Measurements from ENCODE around the gene KCNJ16.

Gene KCNJ16

DNA sequence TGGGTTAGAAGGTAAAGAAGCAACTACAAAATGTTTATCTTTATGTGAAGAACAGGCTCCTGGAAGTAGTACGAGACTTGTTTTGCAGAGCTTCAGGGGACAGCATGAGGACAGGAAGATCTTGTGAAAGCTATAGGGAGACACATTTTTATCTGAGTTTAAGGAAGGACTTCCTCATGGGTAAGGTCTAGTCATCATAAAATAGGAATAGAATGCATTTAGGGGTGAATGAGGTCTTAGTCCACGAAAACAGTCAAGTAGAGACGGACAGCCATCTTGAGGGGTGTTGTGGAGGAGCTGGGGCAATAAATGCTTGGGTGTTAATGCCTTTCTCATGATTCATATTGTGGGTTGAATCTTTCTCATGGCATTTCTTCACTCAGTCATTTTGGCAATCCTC, 24.3 kb downstream of the KCNJ16 start:
- H3K27ac ChIP-seq = no peak overlapping the region
- TF ChIP-seq, protein P1, sequence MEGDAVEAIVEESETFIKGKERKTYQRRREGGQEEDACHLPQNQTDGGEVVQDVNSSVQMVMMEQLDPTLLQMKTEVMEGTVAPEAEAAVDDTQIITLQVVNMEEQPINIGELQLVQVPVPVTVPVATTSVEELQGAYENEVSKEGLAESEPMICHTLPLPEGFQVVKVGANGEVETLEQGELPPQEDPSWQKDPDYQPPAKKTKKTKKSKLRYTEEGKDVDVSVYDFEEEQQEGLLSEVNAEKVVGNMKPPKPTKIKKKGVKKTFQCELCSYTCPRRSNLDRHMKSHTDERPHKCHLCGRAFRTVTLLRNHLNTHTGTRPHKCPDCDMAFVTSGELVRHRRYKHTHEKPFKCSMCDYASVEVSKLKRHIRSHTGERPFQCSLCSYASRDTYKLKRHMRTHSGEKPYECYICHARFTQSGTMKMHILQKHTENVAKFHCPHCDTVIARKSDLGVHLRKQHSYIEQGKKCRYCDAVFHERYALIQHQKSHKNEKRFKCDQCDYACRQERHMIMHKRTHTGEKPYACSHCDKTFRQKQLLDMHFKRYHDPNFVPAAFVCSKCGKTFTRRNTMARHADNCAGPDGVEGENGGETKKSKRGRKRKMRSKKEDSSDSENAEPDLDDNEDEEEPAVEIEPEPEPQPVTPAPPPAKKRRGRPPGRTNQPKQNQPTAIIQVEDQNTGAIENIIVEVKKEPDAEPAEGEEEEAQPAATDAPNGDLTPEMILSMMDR (conservative IDR thresholded peaks at IDR 0.05) = no peak

DNA sequence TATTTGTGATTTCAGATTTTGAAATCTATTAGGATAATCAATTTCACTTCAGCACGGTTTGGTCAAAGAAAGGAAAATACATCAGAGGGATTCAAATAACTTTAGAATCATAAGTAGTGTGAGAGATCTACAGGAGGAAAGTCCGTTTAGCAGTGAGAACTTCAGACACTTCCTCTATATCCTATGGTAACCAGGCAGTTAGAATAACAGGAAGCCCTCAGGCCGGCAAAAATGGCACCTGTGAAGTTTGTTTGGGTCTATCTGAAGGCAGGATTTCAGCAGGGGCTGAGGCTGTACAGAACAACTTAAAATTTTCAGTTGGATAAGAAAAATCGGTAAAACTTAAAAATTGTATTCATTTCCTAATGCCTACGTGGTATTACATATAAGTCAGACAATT, 24.9 kb downstream of the KCNJ16 start:
- TF ChIP-seq, protein P1 (conservative IDR thresholded peaks at IDR 0.05) = no peak

DNA sequence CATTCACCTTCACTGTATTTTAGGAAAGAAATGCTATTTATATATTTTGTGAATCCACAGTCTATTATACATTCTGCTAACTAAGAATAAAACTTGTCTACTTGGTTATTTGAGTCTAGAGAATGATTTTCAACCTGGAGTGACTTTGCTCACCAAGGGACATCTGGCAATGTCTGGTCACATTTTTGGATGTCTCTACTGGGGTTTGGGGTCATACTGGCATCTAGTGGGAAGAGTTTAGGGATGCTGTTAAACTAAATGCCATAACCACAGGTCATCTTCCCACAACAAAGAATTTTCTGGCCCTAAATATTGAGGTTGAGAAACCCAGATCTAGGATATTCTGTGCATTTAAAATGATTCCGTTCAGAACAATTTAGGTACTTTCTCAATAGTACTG, 26.0 kb downstream of the KCNJ16 start:
- TF ChIP-seq, protein P1 (conservative IDR thresholded peaks at IDR 0.05) = no peak
- H3K27ac ChIP-seq = no peak overlapping the region

More for the DNA sequence above, 24.9 kb downstream of the KCNJ16 start:
- no peak overlapping the region for H3K27ac ChIP-seq

DNA sequence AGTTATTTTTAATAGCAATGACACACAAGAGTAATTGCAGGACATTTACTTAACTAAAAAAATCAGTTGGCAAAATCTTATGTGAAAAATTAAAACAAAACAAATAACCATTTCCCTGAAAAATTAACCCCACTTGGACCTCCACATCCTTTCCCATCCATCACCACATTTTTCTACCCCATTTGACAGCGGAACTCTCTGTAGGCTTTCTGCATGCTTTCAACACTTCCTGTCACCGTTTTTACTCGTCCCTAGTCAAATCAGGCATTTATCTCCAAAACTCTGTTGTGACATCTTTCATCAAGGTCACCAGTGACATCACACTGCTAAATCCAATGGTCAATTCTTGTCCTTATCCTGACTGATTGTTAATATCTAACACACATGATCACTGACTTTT, 27.5 kb downstream of the KCNJ16 start:
- TF ChIP-seq, protein P1 (conservative IDR thresholded peaks at IDR 0.05) = no peak
- H3K27ac ChIP-seq = no peak overlapping the region

DNA sequence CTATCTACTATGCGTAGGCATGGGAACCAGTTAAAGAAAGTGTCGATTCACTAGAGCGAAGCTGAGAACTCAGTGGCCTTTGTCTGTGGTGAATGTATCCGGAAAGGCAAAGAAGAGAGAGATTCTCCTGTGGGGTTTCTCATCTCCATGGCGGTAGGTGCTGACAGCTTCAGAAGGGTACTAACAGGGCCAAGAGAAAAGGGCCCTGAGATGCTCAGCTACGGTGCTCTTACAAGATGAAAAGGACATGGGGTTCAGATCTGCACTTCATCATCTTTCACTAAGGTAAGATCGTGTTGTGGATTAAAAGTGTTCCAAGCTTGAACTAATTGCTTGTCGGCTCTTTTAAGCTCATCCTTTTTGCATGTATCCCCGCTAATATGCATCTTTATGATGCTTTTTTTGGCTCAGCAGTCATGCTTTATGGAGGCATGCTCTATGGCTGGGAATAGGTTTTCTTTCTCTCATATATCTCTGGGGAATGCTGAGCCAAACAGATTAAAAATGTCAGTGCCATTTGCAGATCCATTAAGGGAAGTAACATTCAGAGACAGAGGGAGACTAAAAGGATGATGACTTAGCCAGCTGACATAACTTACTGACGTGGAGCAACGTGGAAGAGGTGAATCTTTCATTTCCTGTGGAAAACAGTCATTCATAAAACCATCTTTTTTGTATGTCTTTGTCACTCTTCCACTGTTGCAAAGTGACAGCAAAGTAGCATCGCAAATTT, 29.9 kb downstream of the KCNJ16 start:
- H3K27ac ChIP-seq = no peak overlapping the region
- TF ChIP-seq, protein P1 (conservative IDR thresholded peaks at IDR 0.05) = no peak

DNA sequence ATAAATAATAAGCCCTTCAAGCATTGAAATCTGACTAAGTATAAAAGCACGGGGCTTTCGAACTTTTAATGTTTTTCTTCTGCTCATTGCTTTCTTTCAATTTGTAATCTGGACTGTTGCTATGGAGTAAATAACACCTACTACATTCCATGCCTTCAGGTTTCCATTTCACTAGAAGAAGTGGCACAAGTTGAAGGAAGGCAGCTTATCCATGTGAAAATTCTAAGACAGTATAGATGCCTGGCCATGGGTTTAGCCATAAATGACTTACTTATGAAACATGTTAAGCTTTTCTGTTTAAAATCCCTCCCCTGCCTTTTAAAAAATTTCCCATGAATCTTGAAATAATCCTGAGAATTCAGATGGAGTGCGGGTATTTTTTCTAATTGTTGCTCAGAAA, 30.6 kb downstream of the KCNJ16 start:
- no peak overlapping the region for H3K27ac ChIP-seq
- TF ChIP-seq, protein P1 (conservative IDR thresholded peaks at IDR 0.05) = no peak

DNA sequence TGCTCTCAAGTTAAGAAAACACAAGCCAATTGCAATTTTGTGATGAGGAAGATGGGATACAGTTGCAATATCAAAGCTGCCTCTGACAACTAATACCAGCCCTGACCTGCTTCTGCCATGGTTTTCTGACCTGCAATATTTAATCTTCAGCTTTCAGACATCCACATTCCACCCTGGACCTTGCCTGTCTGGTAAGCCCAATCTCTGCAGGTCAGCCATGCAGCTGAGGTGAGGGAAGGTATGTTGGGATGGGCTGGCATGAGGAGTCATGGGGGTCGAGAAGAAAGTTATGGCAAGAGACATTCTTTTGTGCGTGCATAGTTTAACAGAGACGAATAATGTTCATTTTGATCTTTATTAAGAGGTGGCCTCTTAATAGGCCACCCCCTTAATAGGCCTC, 31.5 kb downstream of the KCNJ16 start:
- TF ChIP-seq, protein P1 (conservative IDR thresholded peaks at IDR 0.05) = no peak
- H3K27ac ChIP-seq = no peak overlapping the region

All from VCaP (cell line).